ENCODE measurements around the gene BABAM1. TPM values are rescaled to one million over a fixed set of nuclear protein-coding genes. Genes with fewer than 3 reads are reported as not detected.
A peak's percentile ranks its signal among the peaks of the same experiment; 100 is the strongest.

Gene BABAM1
- total RNA-seq, 1 experiment from 2014 or later, result 79.5 TPM

GRCh38 chr19:17320435-17320834, 53.2 kb downstream of the BABAM1 start:
- intact Hi-C loops (cut with micrococcal nuclease; ENCODE audit: unreplicated experiment), result no loop called here
- no TSS peak for BruUV-seq (replicated peaks)
- in situ Hi-C loops (cut with HindIII; ENCODE audit: low pct_unique_long_range_greater_than_20kb, low sequenced_read_pairs), result no loop called here
- TF ChIP-seq SIN3A (IDR thresholded peaks at IDR 0.05; ENCODE audit: borderline replicate concordance, insufficient read depth, low read depth, low read length), result no peak
- TF ChIP-seq POLR2AphosphoS5 (IDR thresholded peaks at IDR 0.05; ENCODE audit: low read depth, low read length), result no peak
- no peak for TF ChIP-seq TCF7L2 (IDR thresholded peaks at IDR 0.05; ENCODE audit: low read depth, low read length)
- no peak for TF ChIP-seq CTCF (IDR thresholded peaks at IDR 0.05)
- TF ChIP-seq REST (IDR thresholded peaks at IDR 0.05; ENCODE audit: insufficient read depth in 1 of 2, low read depth in 2 of 2, low read length in 1 of 2), result no peak
- DNase-seq (ENCODE audit: low read depth, low spot score) (no peak), ATAC-seq (no peak)
- Histone ChIP-seq H3K36me3 (ENCODE audit: control insufficient read depth, insufficient read depth, low read length) (no peaks in the 10 kb centered on the region), H3K4me3 (ENCODE audit: low read depth in 2 of 2, low read length in 2 of 2) (no peak overlapping the region), H3K4me1 (ENCODE audit: control insufficient read depth, insufficient read depth, low read length) (no peaks in the 10 kb centered on the region), H3K9me3 (ENCODE audit: control insufficient read depth, insufficient read depth, low read depth, low read length) (no peaks in the 10 kb centered on the region), H3K27me3 (ENCODE audit: control insufficient read depth, insufficient read depth, low read length) (no peaks in the 10 kb centered on the region), H3K27ac (ENCODE audit: low read length) (no peak overlapping the region)
- CTCF ChIA-PET, result no interaction called here
- POLR2A ChIA-PET, result no interaction called here

GRCh38 chr19:17321655-17322489, 54.6 kb downstream of the BABAM1 start:
- no peaks in the 10 kb centered on the region for H3K9me3 ChIP-seq (ENCODE audit: control insufficient read depth, insufficient read depth, low read depth, low read length)
- TF ChIP-seq POLR2AphosphoS5 (IDR thresholded peaks at IDR 0.05; ENCODE audit: low read depth, low read length), result no peak
- no peak for TF ChIP-seq TCF7L2 (IDR thresholded peaks at IDR 0.05; ENCODE audit: low read depth, low read length)
- TF ChIP-seq REST (IDR thresholded peaks at IDR 0.05; ENCODE audit: insufficient read depth in 1 of 2, low read depth in 2 of 2, low read length in 1 of 2), result no peak
- TF ChIP-seq CTCF (IDR thresholded peaks at IDR 0.05), result no peak
- no peak for TF ChIP-seq SIN3A (IDR thresholded peaks at IDR 0.05; ENCODE audit: borderline replicate concordance, insufficient read depth, low read depth, low read length)
- no peak overlapping the region for H3K27ac ChIP-seq (ENCODE audit: low read length)
- no peaks in the 10 kb centered on the region for H3K36me3 ChIP-seq (ENCODE audit: control insufficient read depth, insufficient read depth, low read length)
- ChIA-PET CTCF (interaction anchor here (0.6 kb wide), 1 partner anchor 77 kb away, joined by 3 read pairs; no protein-coding TSS in a partner anchor), POLR2A (no interaction called here)
- no TSS peak for BruUV-seq (replicated peaks)
- ATAC-seq (peak; percentile 31), DNase-seq (ENCODE audit: low read depth, low spot score) (no peak)
- no peaks in the 10 kb centered on the region for H3K4me1 ChIP-seq (ENCODE audit: control insufficient read depth, insufficient read depth, low read length)
- in situ Hi-C loops (cut with HindIII; ENCODE audit: low pct_unique_long_range_greater_than_20kb, low sequenced_read_pairs) (no loop called here), intact Hi-C loops (cut with micrococcal nuclease; ENCODE audit: unreplicated experiment) (no loop called here)
- no peaks in the 10 kb centered on the region for H3K27me3 ChIP-seq (ENCODE audit: control insufficient read depth, insufficient read depth, low read length)
- no peak overlapping the region for H3K4me3 ChIP-seq (ENCODE audit: low read depth in 2 of 2, low read length in 2 of 2)
